GM19455 (cell line): ENCODE data around the gene TRABD2B.

Experiments
- ATAC-seq: cut with Tn5 transposase; IDR thresholded peaks from one replicate; pipeline ENCODE4 v1.9.1; 2021; ENCODE audit not compliant: unreplicated experiment

The TRABD2B gene

DNA sequence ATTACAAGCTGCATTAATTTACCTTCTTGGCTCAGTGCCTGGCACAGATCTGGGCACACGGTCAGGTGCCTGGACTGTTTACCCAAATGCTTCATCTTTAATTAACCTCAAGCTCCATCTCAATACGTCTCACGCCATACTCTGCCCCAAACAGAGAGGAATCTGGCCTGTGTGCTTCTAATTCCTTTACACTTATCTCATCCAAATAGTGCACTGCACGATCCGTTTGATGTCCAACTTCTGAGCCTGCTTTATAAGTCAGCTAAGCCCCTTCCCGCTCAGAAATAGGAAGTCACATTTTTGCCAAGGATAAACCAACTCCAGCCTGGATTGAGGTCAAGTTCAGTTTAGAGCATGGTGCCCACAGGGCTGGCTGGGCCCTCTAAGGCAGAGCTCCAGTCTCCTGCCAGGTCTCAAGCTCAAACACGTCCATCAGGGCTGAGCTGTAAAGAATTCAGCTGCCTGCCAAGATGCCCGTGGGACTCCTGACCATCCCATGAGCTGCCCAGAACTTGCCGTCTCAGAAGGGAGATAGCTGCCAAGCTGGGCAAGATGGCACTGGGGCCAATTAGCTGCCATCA lies 233.5 kb downstream of the TRABD2B start:
- ATAC-seq, result no peak

DNA sequence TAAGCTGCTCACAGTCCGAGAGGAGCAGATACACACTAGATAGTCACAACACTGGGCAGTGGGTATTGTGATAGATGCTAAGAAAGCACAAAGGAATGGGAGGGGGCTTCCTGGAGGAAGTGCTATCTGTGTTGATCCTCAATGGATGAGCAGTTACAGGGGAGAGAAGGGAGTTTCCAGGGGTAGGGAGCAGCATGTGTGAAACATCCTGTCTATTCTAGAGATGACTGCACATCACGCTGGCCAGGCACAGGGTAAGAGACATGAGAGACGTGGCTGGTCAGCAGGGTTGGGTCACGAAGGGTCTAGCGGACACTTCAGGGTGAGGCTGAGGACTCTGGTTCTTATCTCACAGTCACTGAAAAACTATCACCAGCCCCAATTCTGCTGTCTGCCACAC lies 235.2 kb downstream of the TRABD2B start:
- ATAC-seq, result no peak

DNA sequence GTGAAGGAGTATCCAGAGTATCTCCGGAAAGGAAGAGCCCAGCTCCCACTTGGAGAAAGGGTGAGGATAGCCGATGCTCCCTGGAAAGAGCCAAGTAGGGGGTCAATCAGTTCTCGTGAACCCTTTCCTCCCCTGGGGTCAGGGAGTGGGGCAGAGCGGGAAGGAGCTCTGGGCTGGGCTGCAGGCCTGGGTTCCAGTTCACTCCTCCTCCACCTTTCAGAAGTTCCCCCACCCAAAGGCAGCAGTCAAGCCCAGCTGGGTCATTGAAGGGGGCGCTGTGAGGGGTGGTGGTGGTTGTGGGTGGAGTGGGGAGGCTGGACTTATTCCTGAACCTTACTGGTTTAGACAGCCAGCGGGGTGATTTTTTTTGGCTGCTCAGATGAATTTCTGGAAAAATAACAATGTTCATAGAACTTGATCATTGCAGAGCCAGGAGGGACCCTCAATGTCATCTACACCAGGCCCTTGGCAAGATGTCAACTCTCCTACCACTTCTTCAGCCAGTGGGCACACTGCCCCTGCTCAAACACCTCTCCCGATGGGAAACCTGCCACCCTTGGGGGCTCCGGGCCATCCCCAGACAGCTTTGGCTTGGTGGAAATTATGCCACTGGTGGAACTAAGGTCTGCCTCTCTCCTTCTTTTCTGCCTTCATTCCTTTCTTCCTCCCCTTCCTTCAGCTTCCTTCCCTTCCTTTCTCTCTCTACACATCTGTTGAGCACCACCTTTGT lies 235.8 kb downstream of the TRABD2B start:
- no peak for ATAC-seq

DNA sequence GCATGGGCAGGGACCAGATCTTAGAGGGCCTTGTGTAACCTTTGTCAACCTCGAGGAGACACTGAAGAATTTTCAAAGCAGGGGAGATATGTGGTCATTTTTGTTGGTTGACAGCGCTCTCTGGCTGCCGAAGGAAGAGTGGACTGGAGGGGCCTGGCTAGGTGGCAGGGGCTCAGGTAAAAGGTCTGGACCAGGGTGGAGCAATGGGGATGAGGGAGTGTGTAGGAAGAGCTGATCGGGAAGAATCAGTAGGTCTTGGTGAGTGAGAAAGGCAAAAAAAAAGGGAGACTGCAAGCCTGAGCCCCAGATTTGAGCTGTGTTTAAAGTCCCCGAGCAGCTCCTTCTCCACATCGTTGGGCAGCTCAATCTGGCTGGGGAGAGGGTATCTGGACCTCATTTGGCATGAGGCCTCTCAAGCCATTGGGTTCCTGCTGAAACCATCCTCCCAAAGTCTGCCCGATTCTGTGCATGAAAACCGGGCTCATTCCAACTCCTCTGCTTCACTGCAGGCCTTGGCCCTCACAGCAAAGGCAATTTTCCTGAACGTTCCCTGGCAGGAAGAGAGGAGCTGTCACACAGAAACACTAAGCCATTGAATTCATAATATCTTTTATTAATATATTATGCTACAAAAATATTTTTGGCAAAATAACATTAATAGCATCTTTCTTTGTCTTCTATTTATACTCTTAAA lies 237.1 kb downstream of the TRABD2B start:
- no peak for ATAC-seq

DNA sequence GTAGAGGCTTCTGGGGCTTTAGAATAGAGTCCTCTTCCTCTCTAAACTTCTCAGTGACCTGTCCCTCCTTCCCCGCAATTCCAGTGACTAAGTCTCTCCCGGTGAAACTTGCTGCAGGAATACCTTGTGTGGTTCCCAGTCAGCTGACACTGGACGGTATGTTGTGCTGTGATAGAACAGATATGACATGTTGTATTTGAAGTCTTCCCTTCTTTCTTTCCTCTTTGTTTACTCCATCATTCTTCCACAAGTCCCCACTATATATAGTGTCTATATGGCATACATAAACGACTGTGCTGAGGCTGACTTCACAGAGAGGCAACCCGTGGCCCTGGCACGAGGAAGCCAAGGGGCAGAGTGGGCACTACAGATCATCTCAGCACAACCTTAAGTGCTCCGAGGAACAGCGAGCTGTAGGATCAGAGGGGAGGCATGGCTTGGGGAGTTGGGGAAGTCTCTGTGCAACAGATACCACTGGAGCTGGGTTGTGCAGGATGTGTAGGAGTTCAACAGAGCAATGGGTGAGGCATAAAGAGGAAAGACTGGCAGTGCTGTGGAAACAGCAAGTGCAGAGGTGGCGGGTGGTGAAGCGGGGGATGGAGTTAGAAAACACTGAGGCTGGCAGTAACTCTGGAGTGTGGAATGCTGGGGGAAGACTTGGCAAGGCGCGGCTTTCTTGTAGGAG lies 237.8 kb downstream of the TRABD2B start:
- ATAC-seq, result no peak

DNA sequence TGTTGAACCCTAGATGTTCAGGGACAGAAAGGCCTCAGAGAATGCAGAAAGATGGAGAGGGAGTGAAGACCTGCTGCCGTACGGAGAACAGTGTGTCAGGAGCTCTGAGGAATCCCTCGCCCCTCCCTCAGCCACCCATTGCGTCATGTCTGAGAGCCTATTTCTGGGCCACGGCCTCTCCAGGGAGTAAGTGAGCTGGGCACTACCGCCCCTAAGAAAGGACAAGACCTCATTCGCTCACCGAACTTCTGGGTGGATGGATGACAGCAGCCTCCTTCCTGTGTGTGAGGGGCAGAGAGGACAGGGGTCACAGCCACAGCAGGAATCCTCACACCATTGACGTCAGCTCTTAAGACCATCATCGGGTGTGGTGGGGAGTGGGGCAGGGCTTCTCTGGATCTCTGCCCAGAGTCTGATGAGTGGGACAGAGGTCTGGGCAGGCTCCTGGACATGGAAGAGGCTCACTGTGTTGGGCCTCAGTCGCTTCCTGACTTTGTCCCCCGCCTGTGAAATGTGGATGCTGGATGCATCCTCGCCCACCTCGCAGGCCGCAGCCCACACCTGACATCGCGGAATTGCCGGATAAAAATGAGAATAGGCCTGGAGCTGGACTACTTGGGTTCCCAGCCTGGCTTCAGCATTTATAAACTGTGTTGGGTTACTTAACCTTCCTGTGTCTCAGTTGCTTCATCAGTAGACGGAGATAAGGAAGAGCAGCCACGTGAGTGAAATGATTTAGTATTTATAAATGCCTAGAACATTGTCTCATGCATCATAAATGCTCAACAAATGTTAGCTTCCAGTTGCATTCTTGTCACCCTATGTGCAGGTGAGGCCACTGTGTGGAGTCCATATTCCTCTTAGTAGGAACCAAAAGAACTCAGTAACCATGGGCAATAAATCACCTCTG lies 238.6 kb downstream of the TRABD2B start:
- no peak for ATAC-seq

DNA sequence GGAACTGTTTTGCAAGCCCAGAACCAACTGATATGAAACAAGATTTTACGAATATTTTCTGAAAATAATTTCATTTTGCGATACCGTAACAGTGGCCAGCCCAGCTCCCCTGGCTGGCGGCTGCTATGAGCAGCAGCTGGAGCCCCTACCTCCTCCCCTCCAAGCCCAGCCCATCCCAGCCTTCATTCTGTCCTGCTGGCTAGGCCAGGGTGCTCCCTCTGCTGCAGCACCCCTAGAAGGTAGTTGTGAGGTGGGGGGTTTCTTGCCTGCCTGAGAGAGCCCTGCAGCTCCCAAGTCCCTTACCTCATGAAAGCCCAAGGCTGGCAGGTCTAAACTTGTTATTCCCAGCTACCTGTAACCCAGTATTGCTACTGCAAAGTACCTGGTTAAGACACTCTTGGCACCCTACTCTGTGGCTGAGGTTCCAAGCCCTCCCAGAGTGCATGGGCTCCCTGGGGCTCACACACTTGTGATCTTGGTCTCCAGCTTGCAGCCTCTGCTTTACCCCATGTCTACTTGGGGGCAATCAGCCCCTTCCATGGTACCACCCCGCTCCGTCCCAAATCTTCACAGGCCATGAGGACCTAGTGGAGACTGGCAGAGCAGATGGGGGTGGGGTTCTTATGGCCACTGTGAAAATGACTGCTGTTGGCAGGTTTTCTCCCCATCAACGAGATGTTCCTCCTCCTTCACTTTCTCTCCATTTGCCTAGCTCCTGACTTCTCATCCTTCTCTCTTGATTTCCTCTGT lies 239.8 kb downstream of the TRABD2B start:
- ATAC-seq, result no peak

DNA sequence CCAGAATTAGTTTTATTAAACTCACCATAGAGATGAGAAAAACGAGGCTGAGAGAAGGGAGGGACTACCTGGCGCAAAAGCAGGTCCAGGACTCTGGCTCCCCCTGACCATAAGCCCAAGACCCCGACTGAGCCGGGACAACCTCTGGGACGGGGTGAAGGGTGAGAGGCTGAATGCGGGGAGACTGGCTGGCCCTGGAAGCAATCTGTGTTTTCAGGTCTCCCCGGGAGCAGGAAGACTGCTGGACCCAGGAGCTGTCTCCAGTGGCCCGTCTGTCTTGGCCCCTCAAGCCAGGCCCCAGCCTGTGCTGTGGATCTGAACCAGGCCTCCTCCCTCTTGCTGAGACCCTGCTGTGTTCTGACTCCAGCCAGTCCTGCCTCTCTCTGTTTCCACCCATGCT lies 240.8 kb downstream of the TRABD2B start:
- no peak for ATAC-seq

DNA sequence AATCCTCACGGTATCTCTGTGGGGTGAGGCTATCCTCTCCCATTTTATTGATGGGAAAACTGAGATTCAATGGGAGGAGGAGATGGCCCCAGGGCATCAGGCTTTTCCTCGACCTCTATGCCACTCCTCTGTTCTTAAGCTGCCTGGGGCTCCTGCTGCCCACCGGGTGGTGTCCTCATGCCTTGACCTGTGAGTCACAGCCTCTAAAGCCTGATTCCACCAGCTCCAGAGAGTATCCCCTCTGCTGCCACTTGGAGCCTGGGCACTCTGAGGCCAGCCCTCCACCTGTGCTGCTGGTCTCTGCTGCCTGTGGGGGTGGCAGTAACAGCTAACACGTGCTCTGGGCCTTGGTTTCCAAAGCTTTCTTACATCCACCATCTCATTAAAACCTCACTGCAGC lies 241.2 kb downstream of the TRABD2B start:
- no peak for ATAC-seq

DNA sequence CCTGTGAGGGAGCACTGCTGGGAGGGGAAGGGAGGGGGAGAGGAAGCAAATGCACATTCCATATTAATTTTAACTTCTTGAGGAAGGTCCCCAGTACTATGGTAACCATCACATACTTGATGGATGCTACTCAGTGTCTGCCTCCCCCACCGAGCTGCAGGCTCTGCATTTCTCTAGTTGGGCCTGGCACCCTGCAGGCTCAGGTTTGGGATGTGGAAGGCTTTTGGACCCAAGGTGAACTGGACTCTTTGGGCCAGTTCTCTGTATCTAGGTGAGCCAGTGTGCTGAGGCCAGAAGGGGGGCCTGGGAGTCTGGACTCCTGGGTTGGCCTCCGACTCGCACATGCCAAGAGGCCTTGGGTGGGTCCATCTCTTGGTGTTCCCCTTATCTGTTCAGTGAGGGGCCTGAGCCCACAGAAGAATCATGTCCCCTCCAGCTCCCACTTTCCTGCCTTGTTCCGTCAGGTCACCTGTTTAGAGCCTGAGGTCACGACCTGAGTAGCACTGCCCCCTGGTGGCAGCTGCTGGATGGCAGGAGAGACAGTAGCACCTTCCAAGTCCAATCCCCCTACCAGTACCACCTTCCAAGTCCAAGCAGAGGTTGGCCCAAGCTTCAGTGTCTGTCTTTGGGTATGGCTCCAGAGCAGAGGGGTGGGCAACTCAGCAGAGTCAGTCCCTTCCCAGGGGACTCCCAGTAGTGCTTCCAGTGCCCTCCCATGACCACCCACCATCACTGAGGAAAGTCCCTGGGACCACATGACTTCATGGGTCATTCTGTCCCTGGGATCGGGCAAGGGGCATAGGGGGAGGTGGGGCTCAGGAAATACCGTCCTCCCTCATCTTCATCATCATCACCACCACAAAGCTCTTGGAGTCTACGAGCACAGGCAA lies 241.8 kb downstream of the TRABD2B start:
- peak; percentile 61 for ATAC-seq

DNA sequence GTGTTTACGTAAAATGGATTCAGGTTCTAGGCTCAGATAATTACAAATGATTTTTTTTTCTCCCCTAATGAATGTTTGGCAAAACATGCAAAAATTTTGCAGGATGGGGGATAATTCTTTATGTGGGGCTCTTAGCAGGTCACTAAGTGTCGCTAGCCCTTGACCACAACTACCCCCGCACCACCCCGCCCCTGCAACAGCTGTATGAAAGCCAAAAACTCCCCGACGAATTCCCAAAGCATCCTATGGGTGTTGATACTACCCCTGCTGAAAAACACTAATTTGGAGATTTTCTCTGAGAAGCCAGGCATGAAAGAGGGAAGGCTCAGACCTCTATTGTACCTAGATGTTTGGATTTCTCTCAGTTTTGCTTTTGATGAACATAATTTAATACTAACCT lies 243.0 kb downstream of the TRABD2B start:
- ATAC-seq, result no peak

DNA sequence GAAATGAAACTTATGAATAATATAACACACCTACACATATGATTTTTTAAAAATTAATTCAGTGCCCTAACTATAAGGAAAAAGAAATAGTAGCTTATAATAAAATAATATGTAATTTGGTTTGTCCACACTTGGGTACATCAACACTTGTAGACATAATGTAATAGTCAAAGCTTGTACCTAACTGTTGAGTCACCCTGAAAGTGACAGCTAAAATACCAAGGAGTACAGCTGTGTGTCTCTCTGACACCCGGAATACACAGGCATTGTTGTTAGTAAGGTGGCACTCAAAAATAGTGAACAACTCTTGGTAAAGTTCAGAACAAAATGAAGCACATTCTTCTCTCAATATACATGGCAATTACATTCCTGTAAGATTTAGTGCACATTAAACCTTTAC lies 243.4 kb downstream of the TRABD2B start:
- no peak for ATAC-seq

DNA sequence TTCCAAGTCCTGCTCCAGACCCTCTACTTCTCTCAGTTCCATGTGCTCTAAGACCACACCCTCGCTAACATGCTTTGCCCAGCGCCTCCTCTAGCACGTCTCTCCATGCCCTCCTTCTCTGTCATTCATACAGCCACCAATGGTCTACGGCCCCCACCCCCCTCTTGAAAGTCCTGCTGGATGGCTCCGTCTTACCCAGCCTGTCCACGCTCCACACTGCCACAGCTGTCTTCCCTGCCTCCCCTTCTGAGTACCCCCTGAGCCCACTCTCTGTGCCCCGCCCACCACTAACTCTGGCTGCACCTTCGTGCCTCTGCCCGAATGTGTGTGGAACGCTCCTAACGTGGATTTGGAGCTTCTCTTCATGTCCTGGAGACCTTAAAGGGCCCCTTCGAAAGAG lies 244.6 kb downstream of the TRABD2B start:
- ATAC-seq, result no peak

DNA sequence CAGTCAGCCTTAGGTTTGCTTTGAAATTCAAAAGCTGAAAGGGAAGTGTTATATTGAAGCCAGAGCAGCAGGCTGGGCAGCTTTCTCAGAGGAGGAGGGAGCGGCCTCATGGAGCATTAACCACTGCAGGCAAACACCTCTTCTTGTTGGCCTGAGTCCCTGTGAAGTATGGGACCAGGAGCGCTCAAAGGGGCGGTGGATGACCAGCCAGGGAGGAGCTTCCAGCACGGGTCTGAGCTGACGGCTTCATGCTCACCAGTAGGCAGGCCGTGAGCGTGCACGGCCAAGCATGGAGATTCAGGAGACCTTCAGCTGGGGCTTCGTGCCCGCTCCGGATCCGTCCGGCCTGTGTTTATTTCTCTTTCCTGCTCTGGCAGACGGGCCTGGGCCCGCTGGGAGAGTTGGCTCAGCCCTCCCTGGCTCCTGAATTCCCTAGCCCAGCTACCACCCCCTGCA lies 245.2 kb downstream of the TRABD2B start:
- ATAC-seq, result no peak

DNA sequence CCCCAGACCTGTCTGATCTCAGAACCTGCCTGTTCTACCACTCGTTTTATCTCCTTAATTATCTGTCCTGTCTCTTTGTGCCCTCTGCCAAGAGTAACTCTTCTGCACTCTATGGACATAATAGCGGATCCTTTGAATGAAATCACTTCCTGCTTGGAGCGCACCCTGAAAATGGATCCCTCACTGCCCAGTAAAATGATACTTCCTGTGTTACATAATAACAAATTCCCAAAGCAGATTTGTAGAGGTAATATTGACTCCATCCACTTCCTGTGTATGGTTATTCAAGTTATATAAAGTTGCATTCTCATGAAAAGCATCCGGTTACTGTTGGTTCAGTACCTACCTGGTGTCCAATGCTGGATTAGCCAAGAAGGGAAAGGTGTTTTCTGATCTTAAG lies 246.0 kb downstream of the TRABD2B start:
- no peak for ATAC-seq

DNA sequence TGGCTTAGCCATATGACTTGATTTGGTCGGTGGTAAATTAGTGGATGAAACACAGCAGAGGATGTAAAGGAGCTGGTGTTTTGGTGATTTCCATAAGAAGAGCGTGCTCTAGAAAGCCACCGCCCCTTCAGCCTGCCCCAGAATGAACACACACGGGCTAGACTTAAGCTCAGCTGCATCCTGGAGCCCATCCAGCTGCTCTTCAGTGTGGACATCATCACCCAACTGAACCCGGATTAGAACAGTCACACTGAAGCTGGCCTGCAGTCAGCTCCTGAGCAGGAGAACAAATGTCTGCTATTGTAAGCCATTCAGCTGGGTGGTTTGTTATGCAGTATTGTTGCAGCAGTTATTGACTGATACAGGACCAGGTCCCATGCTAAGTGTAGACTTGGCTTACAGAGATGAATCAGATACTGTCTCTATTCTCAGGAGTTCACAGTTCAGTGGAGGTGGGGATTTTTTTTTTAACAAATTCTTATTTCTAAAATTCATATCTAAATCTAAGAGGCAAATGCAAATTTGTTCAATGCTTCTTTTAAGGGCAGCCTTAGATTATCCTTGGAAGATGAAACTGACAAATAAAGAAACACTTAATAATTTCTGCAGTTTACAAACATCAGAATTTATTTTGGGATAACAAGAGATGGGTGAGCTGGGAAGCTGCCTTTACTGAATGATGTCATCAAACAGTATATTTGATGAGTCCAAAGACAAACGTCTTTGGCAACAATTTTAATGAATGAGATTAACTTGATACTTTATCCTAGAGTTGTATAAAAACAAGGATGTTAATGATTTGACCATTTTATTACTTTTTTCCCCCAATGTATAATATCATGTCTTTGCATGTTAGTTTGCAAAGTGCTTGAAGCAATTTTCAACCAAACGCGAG lies 251.2 kb downstream of the TRABD2B start:
- no peak for ATAC-seq

DNA sequence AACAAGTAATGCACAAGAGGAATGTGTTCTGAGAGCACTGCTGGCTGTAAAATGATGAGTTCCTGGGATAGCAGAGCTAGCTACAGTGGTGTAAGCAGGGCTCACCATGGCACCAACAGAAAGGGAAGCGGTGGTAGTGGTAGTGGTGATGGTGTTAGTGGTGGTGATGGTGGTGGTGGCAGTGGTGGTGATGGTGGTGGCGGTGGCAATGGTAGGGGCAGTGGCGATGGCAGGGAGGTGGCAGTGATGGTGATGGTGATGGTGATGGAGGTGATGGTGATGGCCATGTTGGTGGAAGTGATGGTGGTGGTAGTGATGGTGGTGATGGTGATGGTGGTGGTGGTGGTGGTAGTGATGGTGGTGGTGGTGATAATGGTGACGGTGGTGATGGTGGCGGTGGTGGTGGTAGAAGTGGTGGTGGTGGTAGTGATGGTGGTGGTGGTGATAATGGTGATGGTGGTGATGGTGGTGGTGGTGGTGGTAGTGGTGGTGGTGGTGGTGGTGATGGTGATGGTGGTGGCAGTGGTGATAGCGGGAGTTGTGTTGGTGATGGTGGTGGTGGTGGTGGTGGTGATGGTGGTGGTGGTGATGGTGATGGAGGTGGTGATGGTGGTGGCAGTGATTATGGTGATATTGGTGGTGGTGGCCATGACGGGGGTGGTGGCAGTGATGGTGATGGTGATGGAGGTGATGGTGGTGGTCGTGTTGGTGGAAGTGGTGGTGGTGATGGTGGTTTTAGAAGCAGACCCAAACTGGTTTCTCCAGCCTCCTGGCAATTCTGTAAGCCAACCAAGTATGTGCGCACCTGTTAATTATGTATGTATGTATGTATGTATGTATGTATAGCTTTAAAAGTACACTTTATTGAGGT lies 254.1 kb downstream of the TRABD2B start:
- ATAC-seq, result no peak
